ENCODE results near the gene MDFI. TPM values are rescaled to one million over a fixed set of nuclear protein-coding genes. Genes with fewer than 3 reads are reported as not detected.

Gene MDFI
- total RNA-seq, 2 experiments from 2014 or later: not detected

GRCh38 chr6:41667195-41667594 is 28.9 kb downstream of the MDFI start:
- no peak overlapping the region for H3K27ac Mint-ChIP-seq
- DNase-seq: no peak
- no peak overlapping the region for H3K4me3 Mint-ChIP-seq
- H3K27me3 Mint-ChIP-seq: peaks cover 47% of the 10 kb centered on the region
- no peaks in the 10 kb centered on the region for H3K4me1 Mint-ChIP-seq
- no peaks in the 10 kb centered on the region for H3K36me3 Mint-ChIP-seq (ENCODE audit: low read depth)
- POLR2A ChIA-PET: no interaction called here
- H3K9me3 Mint-ChIP-seq: no peaks in the 10 kb centered on the region
- CTCF ChIA-PET: no interaction called here

GRCh38 chr6:41668968-41669367 is 30.7 kb downstream of the MDFI start:
- Mint-ChIP-seq H3K27me3 (peaks cover 39% of the 10 kb centered on the region), H3K27ac (no peak overlapping the region), H3K9me3 (no peaks in the 10 kb centered on the region), H3K36me3 (ENCODE audit: low read depth) (no peaks in the 10 kb centered on the region), H3K4me3 (no peak overlapping the region), H3K4me1 (no peaks in the 10 kb centered on the region)
- DNase-seq: no peak
- ChIA-PET CTCF (no interaction called here), POLR2A (interaction anchor here (1.0 kb wide), 1 partner anchor 10 kb away, joined by 3 read pairs; no protein-coding TSS in a partner anchor)

GRCh38 chr6:41670703-41671360 is 32.6 kb downstream of the MDFI start:
- H3K27me3 Mint-ChIP-seq: peaks cover 39% of the 10 kb centered on the region
- DNase-seq: no peak
- H3K36me3 Mint-ChIP-seq (ENCODE audit: low read depth): no peaks in the 10 kb centered on the region
- no peak overlapping the region for H3K4me3 Mint-ChIP-seq
- no peak overlapping the region for H3K27ac Mint-ChIP-seq
- CTCF ChIA-PET: interaction anchor here (1.4 kb wide), 1 partner anchor 12 kb away, joined by 7 read pairs; no protein-coding TSS in a partner anchor
- no peaks in the 10 kb centered on the region for H3K4me1 Mint-ChIP-seq
- no peaks in the 10 kb centered on the region for H3K9me3 Mint-ChIP-seq
- POLR2A ChIA-PET: no interaction called here

- ChIA-PET POLR2A (no interaction called here), CTCF (interaction anchor here (1.4 kb wide), 1 partner anchor 12 kb away, joined by 7 read pairs; no protein-coding TSS in a partner anchor)
- H3K4me3 Mint-ChIP-seq: no peak overlapping the region
- no peak overlapping the region for H3K27ac Mint-ChIP-seq
- no peaks in the 10 kb centered on the region for H3K36me3 Mint-ChIP-seq (ENCODE audit: low read depth)
- no peak for DNase-seq
- H3K9me3 Mint-ChIP-seq: no peaks in the 10 kb centered on the region
- peaks cover 45% of the 10 kb centered on the region for H3K27me3 Mint-ChIP-seq
- H3K4me1 Mint-ChIP-seq: no peaks in the 10 kb centered on the region
Measured at GRCh38 chr6:41671376-41671775, 33.1 kb downstream of the MDFI start.

- ChIA-PET POLR2A (no interaction called here), CTCF (no interaction called here)
- Mint-ChIP-seq H3K27ac (no peak overlapping the region), H3K36me3 (ENCODE audit: low read depth) (no peaks in the 10 kb centered on the region), H3K27me3 (peaks cover 42% of the 10 kb centered on the region), H3K4me1 (no peaks in the 10 kb centered on the region), H3K9me3 (no peaks in the 10 kb centered on the region), H3K4me3 (no peak overlapping the region)
- no peak for DNase-seq
Measured at GRCh38 chr6:41672016-41672415, 33.7 kb downstream of the MDFI start.

- no peaks in the 10 kb centered on the region for H3K4me1 Mint-ChIP-seq
- ChIA-PET CTCF (no interaction called here), POLR2A (no interaction called here)
- no peak for DNase-seq
- H3K9me3 Mint-ChIP-seq: no peaks in the 10 kb centered on the region
- H3K27ac Mint-ChIP-seq: no peak overlapping the region
- peaks cover 35% of the 10 kb centered on the region for H3K27me3 Mint-ChIP-seq
- H3K36me3 Mint-ChIP-seq (ENCODE audit: low read depth): no peaks in the 10 kb centered on the region
- no peak overlapping the region for H3K4me3 Mint-ChIP-seq
Measured at GRCh38 chr6:41672816-41673703, 34.8 kb downstream of the MDFI start.

- ChIA-PET POLR2A (no interaction called here), CTCF (no interaction called here)
- DNase-seq: no peak
- Mint-ChIP-seq H3K4me3 (no peak overlapping the region), H3K27ac (no peak overlapping the region), H3K27me3 (peaks cover 33% of the 10 kb centered on the region), H3K9me3 (no peaks in the 10 kb centered on the region), H3K36me3 (ENCODE audit: low read depth) (no peaks in the 10 kb centered on the region), H3K4me1 (no peaks in the 10 kb centered on the region)
Measured at GRCh38 chr6:41673704-41674000, 35.4 kb downstream of the MDFI start.

GRCh38 chr6:41674231-41675000 is 36.1 kb downstream of the MDFI start:
- H3K27ac Mint-ChIP-seq: no peak overlapping the region
- ChIA-PET CTCF (no interaction called here), POLR2A (no interaction called here)
- H3K27me3 Mint-ChIP-seq: peaks cover 27% of the 10 kb centered on the region
- H3K9me3 Mint-ChIP-seq: no peaks in the 10 kb centered on the region
- no peak for DNase-seq
- H3K4me1 Mint-ChIP-seq: no peaks in the 10 kb centered on the region
- H3K4me3 Mint-ChIP-seq: no peak overlapping the region
- no peaks in the 10 kb centered on the region for H3K36me3 Mint-ChIP-seq (ENCODE audit: low read depth)

GRCh38 chr6:41675176-41675775 is 37.0 kb downstream of the MDFI start:
- ChIA-PET POLR2A (no interaction called here), CTCF (interaction anchor here (0.9 kb wide), 1 partner anchor 8 kb away, joined by 3 read pairs; no protein-coding TSS in a partner anchor)
- DNase-seq: no peak
- H3K36me3 Mint-ChIP-seq (ENCODE audit: low read depth): no peaks in the 10 kb centered on the region
- H3K27me3 Mint-ChIP-seq: peaks cover 22% of the 10 kb centered on the region
- no peak overlapping the region for H3K4me3 Mint-ChIP-seq
- H3K27ac Mint-ChIP-seq: no peak overlapping the region
- H3K9me3 Mint-ChIP-seq: no peaks in the 10 kb centered on the region
- H3K4me1 Mint-ChIP-seq: no peaks in the 10 kb centered on the region

GRCh38 chr6:41675992-41676391 is 37.7 kb downstream of the MDFI start:
- no peak overlapping the region for H3K27ac Mint-ChIP-seq
- ChIA-PET CTCF (no interaction called here), POLR2A (no interaction called here)
- no peak for DNase-seq
- H3K27me3 Mint-ChIP-seq: peaks cover 15% of the 10 kb centered on the region
- no peaks in the 10 kb centered on the region for H3K9me3 Mint-ChIP-seq
- H3K4me3 Mint-ChIP-seq: no peak overlapping the region
- H3K4me1 Mint-ChIP-seq: no peaks in the 10 kb centered on the region
- no peaks in the 10 kb centered on the region for H3K36me3 Mint-ChIP-seq (ENCODE audit: low read depth)

GRCh38 chr6:41676431-41676830 is 38.2 kb downstream of the MDFI start:
- Mint-ChIP-seq H3K36me3 (ENCODE audit: low read depth) (no peaks in the 10 kb centered on the region), H3K27me3 (peaks cover 14% of the 10 kb centered on the region)
- CTCF ChIA-PET: no interaction called here

GRCh38 chr6:41677124-41677921 is 39.1 kb downstream of the MDFI start:
- ChIA-PET POLR2A (interaction anchor here (0.6 kb wide), 1 partner anchor 632 kb away, joined by 3 read pairs; no protein-coding TSS in a partner anchor), CTCF (no interaction called here)
- H3K9me3 Mint-ChIP-seq: no peaks in the 10 kb centered on the region
- no peak for DNase-seq
- H3K27me3 Mint-ChIP-seq: peaks cover 8% of the 10 kb centered on the region
- H3K4me3 Mint-ChIP-seq: no peak overlapping the region
- no peaks in the 10 kb centered on the region for H3K4me1 Mint-ChIP-seq
- no peak overlapping the region for H3K27ac Mint-ChIP-seq
- H3K36me3 Mint-ChIP-seq (ENCODE audit: low read depth): no peaks in the 10 kb centered on the region

More at GRCh38 chr6:41676431-41676830, 38.2 kb downstream of the MDFI start:
- DNase-seq: no peak
- H3K27ac Mint-ChIP-seq: no peak overlapping the region
- POLR2A ChIA-PET: interaction anchor here (0.6 kb wide), 1 partner anchor 633 kb away, joined by 3 read pairs; no protein-coding TSS in a partner anchor
- no peaks in the 10 kb centered on the region for H3K9me3 Mint-ChIP-seq
- no peak overlapping the region for H3K4me3 Mint-ChIP-seq
- H3K4me1 Mint-ChIP-seq: no peaks in the 10 kb centered on the region

Data from activated CD4-positive, alpha-beta memory T cell treated with anti-CD3 and anti-CD28 coated beads, Interleukin-2, amount 10 ng/mL, durations not matched to agents 7 days and 5 days (primary cell).